Ammon's horn (tissue), 1 donor: ENCODE data around the gene ABITRAM.
"Not testable (repeated sequence)": the region's sequence is repeated elsewhere in the genome, so short reads cannot be mapped to it uniquely, and the experiment has no call there.

Experiments
- DNase-seq: peaks from one replicate; pipeline ENCODE4 v3.0.0-alpha.2; 2016; ENCODE audit warnings: low spot score

Gene ABITRAM

GRCh38 chr9:108933231-108933717 is 926 bp upstream of the ABITRAM start:
- peak; percentile 20 for DNase-seq

DNA sequence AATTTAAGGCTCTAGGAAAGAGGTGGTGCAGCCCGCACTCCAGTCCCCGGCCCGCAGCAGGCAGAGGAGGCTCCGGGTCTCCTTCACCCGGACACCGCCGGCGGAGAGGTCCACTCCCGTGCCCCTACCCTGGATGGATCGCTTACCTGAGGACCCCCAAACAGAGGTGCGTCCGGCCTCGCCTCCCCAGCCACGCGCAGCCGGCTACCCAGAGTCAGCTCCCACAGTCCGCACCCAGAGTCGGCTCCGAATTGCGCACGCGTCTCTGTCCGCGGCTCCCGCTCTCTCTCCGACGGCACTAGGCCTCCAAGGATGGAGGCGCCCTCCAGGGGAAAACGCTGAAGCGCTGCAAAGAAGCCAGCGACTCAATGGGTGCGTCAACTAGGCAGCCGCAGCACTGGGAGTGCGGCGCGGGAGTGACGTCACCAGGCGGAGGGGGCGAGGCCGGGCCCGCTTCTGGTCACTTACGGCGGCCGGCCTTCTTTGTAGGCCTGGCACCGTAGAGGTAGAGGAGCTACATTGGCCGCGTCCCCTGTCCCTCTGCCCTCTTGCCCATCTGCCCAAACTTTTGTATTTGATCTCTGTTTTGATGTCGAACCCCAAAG is 380 bp upstream of the ABITRAM start, which contains the start of gene ELP1:
TSS of gene ELP1 (minus strand) at position 407 of the 605 bp plus-strand sequence. CDS start 2,978 bp downstream, outside the sequence.
- DNase-seq = peak; percentile 96

DNA sequence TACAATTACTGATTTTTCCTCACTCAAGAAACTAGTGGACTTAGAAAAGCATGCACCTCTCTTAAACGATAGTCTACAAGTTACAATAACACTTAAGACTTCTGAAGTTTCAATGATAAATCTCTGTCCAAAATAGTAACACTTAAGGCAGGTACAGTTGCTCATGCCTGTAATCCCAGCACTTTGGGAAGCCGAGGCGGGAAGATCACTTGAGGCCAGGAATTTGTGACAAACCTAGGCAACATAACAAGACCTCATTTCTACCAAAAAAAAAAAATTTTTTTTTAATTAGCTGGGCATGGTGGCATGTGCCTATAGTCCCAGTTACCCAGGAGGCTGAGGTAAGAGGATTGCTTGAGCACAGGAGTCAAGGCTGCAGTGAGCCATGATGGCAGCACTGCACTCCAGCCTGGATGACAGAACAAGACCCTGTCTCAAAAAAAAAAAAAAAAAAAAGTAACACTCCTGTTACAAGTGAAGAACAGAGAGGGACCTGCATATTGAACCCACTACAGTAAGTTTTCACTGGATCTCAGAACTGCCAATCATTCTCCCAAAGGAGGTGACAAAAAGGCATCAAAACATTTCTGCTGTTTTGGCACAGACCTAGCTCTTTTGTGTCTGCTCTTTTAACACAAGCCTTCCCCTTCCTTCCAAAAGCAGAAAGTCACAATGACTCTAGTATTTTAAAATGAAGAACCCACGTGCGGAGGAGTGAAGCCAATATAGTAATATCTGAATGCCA is 3.5 kb downstream of the ABITRAM start:
- no peak for DNase-seq

GRCh38 chr9:108939975-108940374 is 5.8 kb downstream of the ABITRAM start:
- no peak for DNase-seq

- DNase-seq = no peak
These were observed 16.0 kb downstream of the ABITRAM start for GRCh38 chr9:108950168-108950567.

DNA sequence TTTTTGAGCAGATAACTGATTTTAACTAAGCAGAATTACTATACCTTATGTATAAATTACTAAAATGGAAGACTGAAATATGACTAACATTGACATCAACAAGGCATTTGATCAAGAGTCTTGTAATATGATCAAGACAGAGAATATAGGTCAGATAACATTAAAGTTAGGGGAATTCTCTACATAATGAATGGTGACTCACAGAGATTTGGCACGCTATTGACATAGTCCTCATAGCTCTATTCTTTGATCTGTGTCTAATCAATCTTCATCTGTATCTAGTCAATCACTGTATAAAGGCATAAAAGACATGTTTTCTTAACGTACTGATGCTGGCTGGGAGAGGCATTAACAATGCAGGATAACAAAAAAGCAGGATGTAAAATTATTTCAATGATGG is 17.4 kb downstream of the ABITRAM start:
- no peak for DNase-seq

DNA sequence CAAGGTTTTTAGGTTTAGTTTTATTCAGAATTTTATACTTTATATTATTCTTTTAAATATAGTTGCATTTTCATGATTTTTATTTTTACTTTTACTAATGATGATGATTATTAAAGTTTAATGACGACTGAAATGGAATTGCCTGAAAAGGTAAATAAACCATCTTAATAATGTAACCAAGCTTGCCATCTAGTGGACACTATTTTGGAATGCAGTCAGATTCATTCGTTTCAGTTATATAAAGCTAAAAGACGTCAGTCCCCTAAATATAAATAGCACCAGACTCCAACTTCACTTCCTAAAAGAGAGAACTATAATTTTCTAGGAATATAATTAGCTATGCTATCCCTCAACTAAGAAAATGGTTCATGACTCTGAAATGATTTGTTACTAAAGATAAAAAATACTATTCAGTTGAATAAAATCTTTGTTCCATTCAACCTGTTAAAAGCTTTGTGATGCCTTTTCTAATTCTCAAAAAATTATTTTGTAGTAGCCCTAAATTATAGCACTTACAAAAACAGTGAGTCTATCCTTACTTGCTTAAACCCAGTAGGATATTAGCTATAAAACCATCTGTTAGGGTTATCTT is 19.9 kb downstream of the ABITRAM start:
- DNase-seq = peak; percentile 76

GRCh38 chr9:108956022-108956630 is 21.9 kb downstream of the ABITRAM start:
- DNase-seq = no peak

GRCh38 chr9:108956631-108957026 is 22.4 kb downstream of the ABITRAM start:
- DNase-seq = no peak

DNA sequence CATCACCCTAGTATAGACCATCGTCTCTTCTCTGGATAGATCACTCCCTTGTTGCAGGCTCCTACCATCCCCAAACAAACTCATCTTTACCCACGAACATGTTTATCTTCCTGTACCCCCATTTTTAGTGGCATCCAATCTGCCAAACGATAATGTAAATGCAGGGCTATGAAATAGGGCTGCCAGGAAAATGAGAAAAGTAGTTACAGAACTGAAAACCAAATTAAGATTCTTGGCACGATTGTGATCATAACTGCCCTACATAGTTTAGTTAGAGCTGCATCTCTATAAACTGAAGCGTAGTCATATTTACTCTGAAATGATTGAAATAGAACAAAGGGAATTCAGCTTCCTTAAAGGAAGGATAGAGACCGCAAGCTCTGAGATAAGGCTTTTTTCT is 26.1 kb downstream of the ABITRAM start:
- no peak for DNase-seq

- no peak for DNase-seq
These were observed 27.0 kb downstream of the ABITRAM start for GRCh38 chr9:108961151-108961550.

DNA sequence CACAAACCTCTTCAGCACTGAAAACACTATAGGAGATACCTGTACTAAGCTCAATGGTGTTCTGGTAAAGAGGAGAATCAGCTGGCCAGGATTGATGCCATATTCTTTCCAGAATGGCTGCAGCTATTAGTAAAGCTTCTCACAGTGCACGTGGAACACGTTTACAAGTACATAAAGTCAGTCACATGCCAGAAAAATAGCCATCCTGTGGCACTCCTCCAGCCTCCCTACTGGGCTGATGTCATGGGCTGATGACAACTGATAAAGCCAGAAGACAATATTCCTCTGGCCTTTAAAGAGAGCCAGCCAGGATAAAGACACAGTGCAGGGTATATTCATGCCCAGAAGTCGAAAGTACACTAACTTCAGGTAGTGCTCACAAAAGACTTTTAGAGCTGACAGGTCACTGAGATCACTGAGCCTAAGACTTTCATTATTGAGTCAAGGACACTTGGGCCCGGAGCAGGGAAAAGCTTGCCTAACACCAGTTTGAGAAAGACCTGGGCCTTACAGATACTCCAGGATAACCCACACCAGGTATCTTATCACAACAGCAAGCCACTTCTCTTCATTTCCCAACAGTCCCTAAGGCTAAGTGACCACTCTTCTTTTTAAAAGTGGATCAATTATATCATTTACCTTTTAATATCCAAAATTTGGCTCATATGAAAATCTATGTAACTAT is 29.4 kb downstream of the ABITRAM start:
- DNase-seq = no peak

DNA sequence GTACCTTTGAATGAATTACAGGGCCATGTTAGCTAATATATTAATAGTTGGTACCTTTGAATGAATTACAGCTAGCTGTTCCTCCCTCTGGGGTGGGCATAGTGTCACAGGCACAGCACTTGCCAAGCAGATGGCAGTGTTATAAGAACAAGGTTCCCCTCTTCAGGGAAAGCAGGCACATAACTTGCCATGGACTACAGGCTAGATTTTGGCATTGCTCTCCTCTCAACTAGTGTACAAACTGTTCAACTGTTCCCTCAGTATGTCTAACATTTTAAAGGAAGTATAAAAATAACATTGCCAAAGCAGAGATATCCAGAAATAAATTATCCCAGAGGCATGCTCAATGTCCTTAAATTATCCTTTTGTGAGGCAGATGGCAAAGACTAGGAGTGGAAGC is 33.7 kb downstream of the ABITRAM start:
- peak; percentile 39 for DNase-seq

DNA sequence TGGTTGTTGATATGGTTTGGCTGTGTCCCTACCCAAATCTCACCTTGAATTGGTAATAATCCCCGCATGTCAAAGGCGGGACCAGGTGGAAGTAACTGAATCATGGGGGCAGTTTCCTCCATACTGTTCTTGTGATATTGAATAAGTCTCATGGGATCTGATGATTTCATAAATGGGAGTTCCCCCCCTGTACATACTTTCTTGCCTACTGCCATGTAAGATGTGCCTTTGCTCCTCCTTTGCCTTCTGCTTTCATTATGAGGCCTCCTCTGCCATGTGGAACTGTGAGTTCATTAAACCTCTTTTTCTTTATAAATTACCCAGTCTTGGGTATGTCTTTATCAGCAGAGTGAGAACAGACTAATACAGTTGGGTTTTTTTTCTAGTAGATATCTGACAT is 37.2 kb downstream of the ABITRAM start:
- DNase-seq = not testable (repeated sequence)

DNA sequence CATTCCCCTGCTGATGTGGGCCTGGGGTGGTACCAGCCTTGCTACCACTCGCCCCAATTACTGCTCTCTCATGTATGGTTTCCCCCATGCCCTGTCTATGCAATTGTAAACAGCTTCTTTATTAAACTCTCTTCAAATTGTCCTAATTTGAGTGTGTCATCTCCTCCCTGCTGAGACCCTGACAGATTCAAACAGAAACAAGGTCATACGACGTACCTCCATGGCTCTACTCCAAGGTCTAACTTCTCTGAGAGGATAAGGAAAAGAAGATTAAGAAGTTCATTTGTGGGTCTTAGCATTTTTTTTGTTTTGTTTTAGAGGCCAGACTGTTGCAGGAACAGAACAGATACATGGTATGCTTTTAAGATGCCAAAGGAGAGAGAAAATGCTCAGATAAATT is 38.0 kb downstream of the ABITRAM start:
- DNase-seq = no peak

GRCh38 chr9:108972626-108973209 is 38.5 kb downstream of the ABITRAM start:
- DNase-seq = no peak

DNA sequence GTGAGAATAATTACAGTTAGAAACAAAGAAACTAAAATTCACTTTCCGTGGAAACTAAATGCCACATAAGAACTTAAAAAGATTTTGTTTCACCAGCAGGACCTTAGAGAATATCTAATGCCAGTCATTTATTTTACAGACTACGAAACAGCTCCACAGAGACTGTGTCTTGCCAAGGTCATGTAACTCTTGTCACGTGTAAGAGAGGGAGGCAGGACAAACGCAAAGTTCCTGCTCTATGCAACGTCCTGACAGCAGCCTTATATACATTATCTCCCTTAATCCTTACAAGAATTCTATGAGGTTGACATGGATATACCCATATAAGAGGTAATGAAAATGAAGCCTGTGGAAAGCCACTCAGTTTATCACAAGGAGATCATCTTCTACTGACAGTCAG is 39.7 kb downstream of the ABITRAM start:
- no peak for DNase-seq

DNA sequence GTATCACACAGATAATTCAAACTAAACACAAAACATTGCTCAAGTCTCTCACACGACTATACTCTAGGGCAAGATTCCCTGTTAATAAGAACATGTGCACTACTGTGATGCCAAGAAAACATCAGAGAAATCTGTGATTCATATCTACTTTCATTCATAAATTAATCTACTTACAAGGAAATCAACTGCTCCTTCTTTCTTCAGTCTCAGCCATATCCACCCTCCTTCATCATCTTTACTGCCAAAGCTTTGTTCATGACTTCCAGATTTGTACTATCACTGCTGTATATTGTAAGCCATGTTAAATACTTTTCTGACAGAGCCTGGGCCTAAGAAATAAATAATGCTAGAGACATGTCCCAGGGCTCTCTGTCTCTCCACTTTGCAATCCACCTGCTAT is 44.0 kb downstream of the ABITRAM start:
- no peak for DNase-seq

- DNase-seq = no peak
These were observed 46.7 kb downstream of the ABITRAM start for GRCh38 chr9:108980893-108981292.

DNA sequence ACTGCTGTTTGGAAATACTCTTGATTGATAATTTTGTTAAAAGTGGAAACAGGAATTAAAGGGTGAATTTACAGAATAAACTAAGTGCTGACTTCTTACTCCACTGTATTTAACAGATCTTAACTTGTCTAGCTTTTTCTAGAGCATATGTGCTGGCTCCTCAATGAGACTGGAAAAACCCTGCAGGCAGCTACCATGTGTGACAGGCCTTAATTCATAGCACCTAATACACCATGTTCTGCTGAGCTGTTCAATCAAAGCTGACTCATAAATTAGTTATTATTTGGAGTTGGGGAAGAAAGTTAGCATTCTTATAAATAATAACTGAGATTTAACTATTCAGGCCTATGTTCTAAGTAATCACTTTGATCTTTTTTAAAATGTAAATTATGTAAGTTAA is 49.7 kb downstream of the ABITRAM start:
- no peak for DNase-seq
